MCF 10A (cell line): ENCODE measurements around the gene SLC43A1. TPM values are rescaled to one million over a fixed set of nuclear protein-coding genes. Genes with fewer than 3 reads are reported as not detected.

Source experiments
- BruUV-seq: library from RNA; stranded (reverse); fragments of 400-500 nt; replicated peaks from 2 replicates; lab custom pipeline; 2021; lab: Mats Ljungman, UMichigan
- CTCF ChIA-PET: fragments of 300-600 bp; sonication (Branson Sonifier 250); formaldehyde crosslinking; extraction: SDS; loops from one replicate; lab custom pipeline; 2021; ENCODE audit warnings: antibody characterized with exemption, inconsistent platforms; lab: Yijun Ruan, JAX
- POLR2A ChIA-PET: fragments of 300-600, 350-650 bp; sonication (Branson Sonifier 250); formaldehyde crosslinking; extraction: SDS; loops from one replicate; lab custom pipeline; 2020; ENCODE audit warnings: antibody characterized with exemption, inconsistent platforms; lab: Yijun Ruan, JAX
- DNase-seq: peaks from one replicate; pipeline ENCODE4 v3.0.0-alpha.2; 2018; ENCODE audit not compliant: unreplicated experiment
- H3K27ac Mint-ChIP-seq: one replicate; pipeline ENCODE4 v1.8.0; 2022; ENCODE audit warnings: mild to moderate bottlenecking, low read depth, mixed read lengths; ENCODE audit not compliant: unreplicated experiment
- H3K27me3 Mint-ChIP-seq: one replicate; pipeline ENCODE4 v1.8.0; 2022; ENCODE audit warnings: mixed read lengths; ENCODE audit not compliant: insufficient read depth, unreplicated experiment
- H3K36me3 Mint-ChIP-seq: one replicate; pipeline ENCODE4 v1.8.0; 2022; ENCODE audit warnings: mild to moderate bottlenecking, moderate library complexity, mixed read lengths; ENCODE audit not compliant: insufficient read depth, unreplicated experiment
- H3K4me1 Mint-ChIP-seq: one replicate; pipeline ENCODE4 v1.8.0; 2022; ENCODE audit warnings: mixed read lengths; ENCODE audit not compliant: insufficient read depth, unreplicated experiment
- H3K4me3 Mint-ChIP-seq: one replicate; pipeline ENCODE4 v1.8.0; 2022; ENCODE audit warnings: mild to moderate bottlenecking, moderate library complexity, mixed read lengths; ENCODE audit not compliant: unreplicated experiment
- H3K9me3 Mint-ChIP-seq: one replicate; pipeline ENCODE4 v1.8.0; 2022; ENCODE audit warnings: mixed read lengths; ENCODE audit not compliant: unreplicated experiment
- CTCF ChIP-seq: fragments of 200-600 bp; IDR thresholded peaks from one replicate; pipeline ENCODE4 v1.8.0; 2022; ENCODE audit warnings: antibody characterized with exemption, mild to moderate bottlenecking; ENCODE audit not compliant: unreplicated experiment
- intact Hi-C: fragments of 100-400 bp; cut with micrococcal nuclease; formaldehyde crosslinking; loops from 2 replicates; pipeline ENCODE4 v1.14.1; 2022
- total RNA-seq: library from RNA; stranded (reverse); gene quantifications from 2 replicates; pipeline ENCODE4 v1.2.3, GENCODE V29; 2022

The SLC43A1 gene
- total RNA-seq, 1 experiment from 2014 or later: 3.2 TPM

- ChIA-PET POLR2A (interaction anchor here (0.6 to 1.2 kb wide), 3 partner anchors 32 to 160 kb away, joined by 3 read pairs; partner anchors contain the start of gene SLC43A1), CTCF (interaction anchor here (0.6 to 4.5 kb wide), 10 partner anchors 9 to 162 kb away, joined by 3 to 37 read pairs (median 4); partner anchors contain the start of gene SLC43A1)
- H3K36me3 Mint-ChIP-seq: no peaks in the 10 kb centered on the region
- H3K27me3 Mint-ChIP-seq: peaks cover 31% of the 10 kb centered on the region
- no peaks in the 10 kb centered on the region for H3K9me3 Mint-ChIP-seq
- peaks cover 5% of the 10 kb centered on the region for H3K4me1 Mint-ChIP-seq
- intact Hi-C loops: no loop called here
- no peak for TF ChIP-seq CTCF
- BruUV-seq: no TSS peak
- no peak overlapping the region for H3K27ac Mint-ChIP-seq
- H3K4me3 Mint-ChIP-seq: no peak overlapping the region
- DNase-seq: no peak
These were observed 32.0 kb downstream of the SLC43A1 start for GRCh38 chr11:57483562-57483918.

GRCh38 chr11:57482782-57483561 lies 32.5 kb downstream of the SLC43A1 start:
- H3K4me1 Mint-ChIP-seq: peaks cover 5% of the 10 kb centered on the region
- peak; percentile 48 for TF ChIP-seq CTCF
- CTCF ChIA-PET: interaction anchor here (0.6 to 4.5 kb wide), 5 partner anchors 11 to 163 kb away, joined by 3 to 37 read pairs (median 19); partner anchors contain the start of gene SLC43A1
- no TSS peak for BruUV-seq
- POLR2A ChIA-PET: interaction anchor here (1.1 to 1.2 kb wide), 2 partner anchors 33 to 47 kb away, joined by 3 read pairs; partner anchors contain the start of gene SLC43A1
- H3K4me3 Mint-ChIP-seq: no peak overlapping the region
- H3K27ac Mint-ChIP-seq: no peak overlapping the region
- H3K36me3 Mint-ChIP-seq: no peaks in the 10 kb centered on the region
- H3K27me3 Mint-ChIP-seq: peaks cover 25% of the 10 kb centered on the region
- no peaks in the 10 kb centered on the region for H3K9me3 Mint-ChIP-seq
- intact Hi-C loops: no loop called here
- DNase-seq: no peak

- H3K27me3 Mint-ChIP-seq: peaks cover 24% of the 10 kb centered on the region
- TF ChIP-seq CTCF: no peak
- no peak overlapping the region for H3K27ac Mint-ChIP-seq
- CTCF ChIA-PET: interaction anchor here (0.9 to 5.2 kb wide), 5 partner anchors 9 to 137 kb away, joined by 3 to 45 read pairs (median 33); no protein-coding TSS in a partner anchor
- no peak overlapping the region for H3K4me3 Mint-ChIP-seq
- H3K4me1 Mint-ChIP-seq: peaks cover 5% of the 10 kb centered on the region
- POLR2A ChIA-PET: interaction anchor here (0.7 kb wide), 1 partner anchor 11 kb away, joined by 3 read pairs; no protein-coding TSS in a partner anchor
- intact Hi-C loops: loop anchor here (2.0 kb wide), 2 partner anchors 25 to 137 kb away; no protein-coding TSS in a partner anchor
- H3K36me3 Mint-ChIP-seq: no peaks in the 10 kb centered on the region
- H3K9me3 Mint-ChIP-seq: no peaks in the 10 kb centered on the region
- no peak for DNase-seq
- BruUV-seq: no TSS peak
These were observed 33.4 kb downstream of the SLC43A1 start for GRCh38 chr11:57481915-57482781.
